Erythroblast (primary cell): ENCODE results near the gene ZSCAN10.

Experiments
- GATA1 ChIP-seq: IDR thresholded peaks from 2 replicates; pipeline ENCODE4 v1.6.1; 2011; ENCODE audit warnings: low read depth, mild to moderate bottlenecking, control low read depth, low read length, moderate library complexity
- POLR2A ChIP-seq: IDR thresholded peaks from 2 replicates; pipeline ENCODE4 v1.6.1; 2011; ENCODE audit warnings: mild to moderate bottlenecking, low read length

DNA sequence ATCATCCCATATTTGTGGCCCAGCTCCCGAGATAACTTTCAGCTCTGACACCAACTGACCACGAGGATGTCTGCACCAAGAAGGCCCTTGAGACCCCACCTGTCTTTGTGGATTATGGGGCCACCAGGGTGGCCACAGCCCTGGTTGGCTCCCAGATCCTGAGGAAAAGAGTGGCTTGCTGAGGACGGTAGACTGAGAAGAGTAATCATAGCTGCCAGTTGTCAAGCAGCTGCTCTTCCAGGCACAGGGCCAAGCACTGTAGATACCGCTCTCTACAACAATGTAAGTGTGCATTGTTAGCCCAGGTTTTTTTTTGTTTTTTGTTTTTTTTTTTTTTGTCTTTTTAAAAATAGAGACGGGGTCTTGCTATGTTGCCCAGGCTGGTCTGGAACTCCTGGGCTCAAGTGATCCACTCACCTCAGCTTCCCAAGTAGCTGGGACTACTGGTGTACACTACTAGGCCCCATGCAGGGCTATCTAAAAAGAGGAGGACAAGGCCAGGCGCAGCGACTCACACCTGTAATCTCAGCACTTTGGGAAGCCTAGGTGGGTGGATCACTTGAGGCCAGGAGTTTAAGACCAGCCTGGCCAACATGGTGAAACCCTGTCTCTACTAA lies 22.9 kb upstream of the ZSCAN10 start:
- TF ChIP-seq POLR2A (no peak), GATA1 (no peak)
